Activated gamma-delta T cell (primary cell): ENCODE measurements around the gene KIF3C.
"Not testable (repeated sequence)": the region's sequence is repeated elsewhere in the genome, so short reads cannot be mapped to it uniquely, and the experiment has no call there.

ENCODE experiments used
- DNase-seq: peaks from one replicate; lab custom pipeline; 2025; lab: John Stamatoyannopoulos, UW

KIF3C gene

GRCh38 chr2:25999406-25999805, 17.1 kb upstream of the KIF3C start:
- not testable (repeated sequence) for DNase-seq

- not testable (repeated sequence) for DNase-seq
Measured at GRCh38 chr2:25998816-25999383, 16.6 kb upstream of the KIF3C start.

GRCh38 chr2:25996844-25997243, 14.5 kb upstream of the KIF3C start:
- DNase-seq = no peak

GRCh38 chr2:25994509-25994908, 12.2 kb upstream of the KIF3C start:
- no peak for DNase-seq

DNA sequence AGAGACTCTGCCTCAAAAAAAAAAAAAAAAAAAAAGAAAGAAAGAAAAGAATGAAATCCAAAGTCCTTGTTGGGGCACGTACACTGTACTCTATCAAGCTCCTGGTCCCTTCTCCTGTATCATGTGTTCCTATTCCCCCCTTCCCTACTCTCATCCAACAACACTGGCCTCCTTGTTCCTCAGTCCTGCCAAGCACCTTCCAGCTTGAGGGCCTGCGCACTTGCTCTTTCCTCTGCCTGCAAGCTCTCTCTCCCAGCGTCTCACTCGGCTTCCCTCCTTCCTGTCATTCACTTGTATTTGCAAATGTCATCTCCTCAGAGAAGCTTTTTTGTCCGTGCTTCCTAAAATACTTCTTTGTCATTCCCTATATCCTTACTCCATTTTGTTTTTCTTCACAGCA, 10.8 kb upstream of the KIF3C start:
- DNase-seq = no peak

GRCh38 chr2:25992556-25992955, 10.3 kb upstream of the KIF3C start:
- no peak for DNase-seq

DNA sequence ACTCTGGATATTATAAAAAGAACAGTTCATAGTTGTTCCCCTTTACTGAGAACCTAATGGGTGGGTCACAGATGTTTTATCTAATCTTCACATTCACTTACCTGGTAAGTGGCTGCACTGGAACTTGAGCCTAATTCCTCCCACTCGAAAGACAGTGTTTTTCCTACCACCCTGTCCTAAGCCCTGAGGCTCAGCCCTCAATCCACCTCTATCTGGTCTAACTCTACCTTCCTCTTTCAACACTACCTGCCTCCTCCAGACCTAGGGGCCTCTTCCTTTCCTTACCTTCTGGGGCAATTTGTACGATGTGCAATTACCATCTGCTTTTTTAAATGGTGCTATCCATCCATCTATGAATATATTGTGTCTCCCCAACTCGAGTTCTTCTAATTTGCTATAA, 9.7 kb upstream of the KIF3C start:
- no peak for DNase-seq

DNA sequence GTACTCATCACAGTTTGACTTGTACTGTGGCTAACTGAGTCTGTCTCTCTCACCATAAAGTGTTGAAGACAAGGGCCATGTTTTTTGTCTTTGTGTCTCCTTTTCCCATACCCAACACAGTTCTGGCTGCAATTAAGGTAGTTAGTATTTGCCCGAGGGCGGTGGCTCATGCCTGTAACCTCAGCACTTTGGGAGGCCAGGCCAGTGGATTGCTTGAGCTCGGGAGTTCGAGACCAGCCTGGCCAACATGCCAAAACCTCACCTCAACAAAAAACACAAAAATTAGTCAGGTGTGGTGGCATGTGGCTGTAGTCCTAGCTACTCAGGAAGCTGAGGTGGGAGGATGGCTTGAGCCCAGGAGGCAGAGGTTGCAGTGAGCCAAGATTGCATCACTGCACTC, 6.9 kb upstream of the KIF3C start:
- no peak for DNase-seq

- no peak for DNase-seq
Measured at GRCh38 chr2:25988134-25988533, 5.8 kb upstream of the KIF3C start.

- no peak for DNase-seq
Measured at GRCh38 chr2:25983735-25984134, 1.4 kb upstream of the KIF3C start.

DNA sequence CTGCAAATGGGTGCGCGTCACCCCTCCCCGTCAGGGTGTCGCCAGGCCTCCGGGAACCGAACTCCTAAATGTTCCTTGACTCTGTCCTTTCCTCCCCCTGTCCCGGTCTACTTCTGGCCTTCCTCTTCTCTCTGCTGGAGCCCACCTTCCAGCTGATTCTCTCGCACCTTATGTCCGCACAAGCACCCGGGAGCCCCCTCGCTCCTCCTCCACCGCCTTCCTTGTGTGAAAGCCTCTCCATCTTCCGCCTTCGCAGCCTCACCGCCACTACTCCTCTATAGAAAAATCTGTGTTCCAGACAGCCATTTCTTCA, 627 bp upstream of the KIF3C start:
- DNase-seq = no peak

- no peak for DNase-seq
Measured at GRCh38 chr2:25981596-25982272, 563 bp downstream of the KIF3C start.

GRCh38 chr2:25980951-25981350, 1.3 kb downstream of the KIF3C start:
- no peak for DNase-seq

- DNase-seq = no peak
Measured at GRCh38 chr2:25980076-25980887, 2.0 kb downstream of the KIF3C start.

- no peak for DNase-seq
Measured at GRCh38 chr2:25979001-25979400, 3.3 kb downstream of the KIF3C start.

DNA sequence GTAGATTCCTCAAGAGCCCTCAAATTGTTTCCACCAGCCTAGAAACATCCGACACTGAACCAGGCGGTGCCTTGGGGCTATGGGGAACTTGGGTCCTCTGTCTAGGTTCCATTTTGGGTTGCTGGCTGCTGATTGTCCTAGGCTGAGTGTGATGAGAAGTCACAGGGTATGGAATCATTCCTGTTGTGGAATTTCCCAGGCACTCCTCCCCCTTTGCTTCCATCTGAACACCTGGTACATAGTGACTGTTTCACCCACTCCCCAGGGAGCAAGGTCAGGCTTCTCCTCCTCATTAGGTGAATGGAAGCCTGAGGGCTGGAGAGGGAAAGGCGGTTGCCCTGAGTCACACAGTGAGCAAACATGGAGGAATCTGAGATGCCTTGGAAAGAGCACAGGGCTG, 4.5 kb downstream of the KIF3C start:
- DNase-seq = no peak

- DNase-seq = no peak
Measured at GRCh38 chr2:25976983-25977741, 5.1 kb downstream of the KIF3C start.

GRCh38 chr2:25972049-25972823, 10.1 kb downstream of the KIF3C start:
- no peak for DNase-seq

GRCh38 chr2:25971596-25971995, 10.7 kb downstream of the KIF3C start:
- DNase-seq = no peak

GRCh38 chr2:25966531-25967270, 15.6 kb downstream of the KIF3C start:
- DNase-seq = no peak

DNA sequence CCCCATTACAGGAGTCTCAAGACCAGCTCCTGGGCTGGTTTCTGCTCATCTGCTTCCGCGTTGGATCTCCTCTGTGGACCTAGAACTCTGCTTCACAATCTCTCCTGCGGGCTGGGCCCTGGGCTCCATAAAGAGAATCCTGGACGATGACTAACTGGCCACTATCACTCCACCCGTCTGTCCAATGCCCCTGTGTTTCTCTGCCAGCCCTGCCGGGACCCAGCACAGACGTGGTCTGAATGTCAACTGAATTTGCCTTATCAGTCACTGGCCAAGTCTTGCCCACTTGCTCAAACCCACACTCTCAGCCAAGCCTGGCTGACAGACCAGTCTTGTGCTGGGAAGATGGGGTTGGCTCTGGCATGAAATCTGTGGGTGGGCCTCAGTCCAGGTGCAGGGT, 17.4 kb downstream of the KIF3C start:
- DNase-seq = no peak
